GM21515 (cell line): Measurements from ENCODE around the gene IFTAP.
A peak's percentile ranks its signal among the peaks of the same experiment; 100 is the strongest.
"Not testable (repeated sequence)": the region's sequence is repeated elsewhere in the genome, so short reads cannot be mapped to it uniquely, and the experiment has no call there.

Source experiments
- ATAC-seq: cut with Tn5 transposase; IDR thresholded peaks from one replicate; pipeline ENCODE4 v1.9.1; 2021; ENCODE audit not compliant: unreplicated experiment

The IFTAP gene, protein sequence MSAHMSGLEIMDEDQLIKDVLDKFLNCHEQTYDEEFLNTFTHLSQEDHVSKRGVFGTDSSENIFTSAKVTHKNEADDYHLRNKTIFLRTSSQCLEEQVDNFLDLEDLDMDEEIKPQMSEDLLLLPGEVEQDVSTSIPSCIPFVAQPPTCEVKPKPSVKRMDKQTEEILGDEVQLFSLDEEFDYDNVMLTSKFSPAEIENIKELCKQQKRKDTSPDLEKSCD

GRCh38 chr11:36594316-36594989 is at the start of gene IFTAP:
Gene IFTAP (plus strand): TSS chr11:36594502. CDS start chr11:36610104, 15,602 bp downstream.
- peak; percentile 89 for ATAC-seq

DNA sequence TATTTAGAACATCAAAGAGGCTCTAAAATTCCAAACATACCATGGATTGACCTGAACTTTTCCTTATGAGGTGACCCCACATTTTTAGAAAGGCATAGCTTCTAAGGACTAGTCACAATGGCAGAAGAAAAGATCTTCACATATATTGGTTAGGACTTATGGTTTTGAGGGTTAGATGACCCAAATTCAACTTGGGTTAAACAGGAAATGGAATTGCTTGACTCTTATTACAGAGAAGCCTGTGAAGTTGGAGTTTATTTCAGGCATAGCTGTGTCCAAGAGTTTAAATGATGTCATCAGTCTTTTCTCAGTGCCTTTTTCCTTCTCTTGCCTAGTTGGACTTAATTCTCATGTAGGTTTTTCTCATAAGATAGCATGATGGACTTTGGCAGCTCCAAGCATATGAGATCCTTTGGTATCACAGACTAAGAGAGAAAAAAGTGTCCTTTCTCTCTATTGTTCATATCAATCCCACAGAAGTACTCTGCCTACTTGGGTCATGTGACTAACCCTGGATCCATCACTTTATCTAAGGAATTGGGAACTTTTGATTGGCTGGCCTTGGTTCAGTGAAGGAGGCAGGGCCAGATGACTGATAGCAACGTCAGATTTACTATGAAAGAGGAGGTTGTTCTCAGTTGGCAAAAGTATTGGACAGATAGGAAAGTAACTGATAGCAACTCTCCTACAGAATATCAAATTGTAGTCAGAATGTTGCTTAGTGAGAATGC is 43.8 kb upstream of the IFTAP start:
- ATAC-seq: no peak

DNA sequence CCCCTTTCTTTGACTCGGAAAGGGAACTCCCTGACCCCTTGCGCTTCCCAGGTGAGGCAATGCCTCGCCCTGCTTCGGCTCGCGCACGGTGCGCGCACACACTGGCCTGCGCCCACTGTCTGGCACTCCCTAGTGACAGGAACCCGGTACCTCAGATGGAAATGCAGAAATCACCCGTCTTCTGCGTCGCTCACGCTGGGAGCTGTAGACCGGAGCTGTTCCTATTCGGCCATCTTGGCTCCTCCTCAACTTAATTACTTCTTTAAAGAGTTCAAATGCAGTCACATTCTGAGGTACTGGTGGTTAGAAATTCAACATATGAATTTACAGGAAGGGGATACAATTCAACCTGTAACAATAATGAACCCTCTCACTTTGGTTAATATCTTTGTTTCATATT is 36.9 kb upstream of the IFTAP start:
- ATAC-seq: not testable (repeated sequence)

- ATAC-seq: no peak
Observed at GRCh38 chr11:36557991-36558390, 36.3 kb upstream of the IFTAP start.

GRCh38 chr11:36558571-36559413 is 35.5 kb upstream of the IFTAP start:
- peak; percentile 78 for ATAC-seq

DNA sequence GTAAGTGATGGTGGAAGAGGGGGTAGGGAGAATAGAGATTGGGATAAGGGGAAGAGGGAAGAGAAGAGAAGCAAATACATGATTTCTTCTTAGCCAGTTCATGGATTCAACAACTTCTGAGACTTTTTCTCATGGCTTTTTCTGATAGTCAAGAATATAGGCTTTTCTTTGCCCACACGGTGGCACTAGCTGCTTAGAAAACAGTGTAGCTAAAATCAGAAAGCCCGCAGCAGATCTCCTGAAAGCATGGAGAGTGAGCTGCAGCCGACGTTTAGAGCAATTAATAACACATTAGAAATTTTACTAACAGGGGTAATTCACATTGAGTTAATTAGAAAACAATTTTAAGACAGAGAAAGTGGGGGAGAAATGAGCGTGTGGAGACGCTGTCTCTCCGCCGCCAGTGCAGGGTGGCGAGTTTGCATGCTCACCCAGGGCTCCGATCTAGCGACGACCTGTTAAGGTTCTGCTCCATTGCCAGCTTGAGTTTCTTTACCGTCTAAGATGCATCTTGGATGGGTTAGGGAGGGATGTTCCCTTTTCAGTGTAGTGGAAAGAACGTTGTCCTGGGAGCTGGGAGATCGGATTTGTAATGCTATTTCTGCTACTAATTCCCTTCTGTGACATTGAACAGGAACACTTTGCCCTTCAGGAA is 29.8 kb upstream of the IFTAP start:
- no peak for ATAC-seq

GRCh38 chr11:36565031-36565610 is 29.2 kb upstream of the IFTAP start:
- ATAC-seq: no peak

- no peak for ATAC-seq
Observed at GRCh38 chr11:36566407-36567053, 27.8 kb upstream of the IFTAP start.

DNA sequence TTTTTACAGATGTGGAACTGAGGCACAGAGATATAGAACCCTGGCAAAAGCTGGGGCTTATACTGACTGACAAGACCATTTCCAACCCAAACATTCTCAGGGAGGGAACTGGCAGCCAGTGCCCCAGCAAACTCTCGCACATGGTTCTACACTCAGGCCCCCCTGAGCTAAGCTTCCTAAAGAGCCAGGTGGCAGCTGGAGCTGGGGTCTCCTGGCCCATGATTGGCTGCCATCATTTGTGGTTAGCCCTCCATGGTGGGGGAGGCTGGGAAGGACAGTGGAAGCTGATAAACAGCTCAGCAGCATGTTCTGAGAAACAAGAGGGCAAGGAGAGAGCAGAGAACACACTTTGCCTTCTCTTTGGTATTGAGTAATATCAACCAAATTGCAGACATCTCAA is 26.6 kb upstream of the IFTAP start, which contains the start of gene RAG1:
RAG1 (plus strand) TSS at position 314 of the 400 bp plus-strand sequence. CDS start 5,298 bp downstream, outside the sequence.
- no peak for ATAC-seq

DNA sequence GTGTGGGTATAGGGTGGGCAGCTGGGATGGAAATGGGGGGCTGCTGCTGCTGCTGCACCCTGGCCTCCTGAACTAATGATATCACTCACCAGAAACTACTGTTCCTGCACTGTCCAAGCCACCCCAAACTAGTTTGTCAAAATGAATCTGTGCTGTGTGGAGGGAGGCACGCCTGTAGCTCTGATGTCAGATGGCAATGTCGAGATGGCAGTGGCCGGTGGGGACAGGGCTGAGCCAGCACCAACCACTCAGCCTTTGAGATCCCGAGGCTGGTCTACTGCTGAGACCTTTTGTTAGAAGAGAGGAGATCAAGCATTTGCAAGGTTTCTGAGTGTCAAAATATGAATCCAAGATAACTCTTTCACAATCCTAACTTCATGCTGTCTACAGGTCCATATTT is 25.2 kb upstream of the IFTAP start:
- ATAC-seq: no peak

DNA sequence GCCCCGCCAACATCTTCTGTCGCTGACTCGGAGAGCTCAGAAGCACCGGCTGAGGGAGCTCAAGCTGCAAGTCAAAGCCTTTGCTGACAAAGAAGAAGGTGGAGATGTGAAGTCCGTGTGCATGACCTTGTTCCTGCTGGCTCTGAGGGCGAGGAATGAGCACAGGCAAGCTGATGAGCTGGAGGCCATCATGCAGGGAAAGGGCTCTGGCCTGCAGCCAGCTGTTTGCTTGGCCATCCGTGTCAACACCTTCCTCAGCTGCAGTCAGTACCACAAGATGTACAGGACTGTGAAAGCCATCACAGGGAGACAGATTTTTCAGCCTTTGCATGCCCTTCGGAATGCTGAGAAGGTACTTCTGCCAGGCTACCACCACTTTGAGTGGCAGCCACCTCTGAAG is 19.8 kb upstream of the IFTAP start:
- ATAC-seq: no peak

GRCh38 chr11:36577373-36577772 is 16.9 kb upstream of the IFTAP start:
- ATAC-seq: no peak

- ATAC-seq: no peak
Observed at GRCh38 chr11:36577859-36578258, 16.4 kb upstream of the IFTAP start.

- ATAC-seq: no peak
Observed at GRCh38 chr11:36578458-36578857, 15.8 kb upstream of the IFTAP start.

DNA sequence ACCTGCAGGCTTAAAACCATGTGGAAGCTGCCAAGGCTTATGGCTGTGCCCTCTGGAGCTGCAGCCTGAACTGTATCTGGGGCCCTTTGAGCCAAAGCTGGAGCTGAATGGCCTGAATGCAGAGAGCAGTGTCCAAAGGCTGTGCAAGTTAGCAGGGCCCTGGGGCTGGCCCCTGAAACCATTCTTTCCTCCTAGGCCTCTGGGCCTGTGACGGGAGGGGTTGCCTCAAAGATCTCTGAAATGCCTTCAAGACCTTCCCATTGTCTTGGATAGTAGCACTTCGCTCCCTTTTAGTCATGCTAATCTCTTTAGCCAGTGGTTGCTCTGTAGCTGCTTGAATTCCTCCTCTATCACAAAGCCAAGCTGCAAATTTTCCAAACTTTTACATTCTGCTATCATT is 12.8 kb upstream of the IFTAP start:
- no peak for ATAC-seq

- ATAC-seq: no peak
Observed at GRCh38 chr11:36583667-36584066, 10.6 kb upstream of the IFTAP start.

DNA sequence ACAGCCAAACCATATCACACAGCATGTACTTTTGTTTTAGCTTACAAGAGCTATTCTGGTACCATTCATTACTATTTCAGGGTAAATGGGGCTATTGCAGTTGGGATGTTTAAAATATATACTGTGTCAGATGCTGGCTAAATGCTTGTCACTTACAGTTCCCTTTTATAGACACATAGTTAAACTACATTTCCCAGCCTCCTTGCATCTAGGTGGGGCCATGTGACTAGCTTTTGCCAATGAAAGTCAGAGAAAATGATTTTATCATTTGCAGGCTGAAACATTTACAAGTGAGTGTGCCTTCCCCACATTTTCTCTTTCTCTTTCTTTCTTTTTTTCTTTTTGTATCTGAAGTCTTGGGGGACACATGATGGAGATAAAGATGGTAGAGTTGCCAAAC is 7.8 kb upstream of the IFTAP start:
- ATAC-seq: peak; percentile 56

DNA sequence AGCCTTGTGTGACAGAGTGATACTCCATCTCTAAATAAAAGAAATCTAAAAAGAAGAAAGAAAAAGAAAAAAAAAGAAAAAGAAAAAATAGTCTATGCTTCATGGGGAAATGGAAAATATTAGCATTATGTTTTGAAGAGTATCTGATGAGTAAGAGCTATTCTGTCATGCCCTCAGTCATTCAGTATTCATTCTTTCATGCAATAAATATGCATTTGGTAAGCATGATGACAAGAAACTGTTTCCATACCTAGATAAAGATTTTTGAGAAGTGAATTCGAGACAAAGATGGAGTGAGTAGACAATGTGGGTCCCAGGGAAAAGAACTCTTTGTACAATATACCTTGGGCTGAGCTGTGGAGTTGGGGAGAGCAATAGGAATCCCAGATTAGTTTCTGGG is 6.2 kb upstream of the IFTAP start:
- ATAC-seq: no peak

DNA sequence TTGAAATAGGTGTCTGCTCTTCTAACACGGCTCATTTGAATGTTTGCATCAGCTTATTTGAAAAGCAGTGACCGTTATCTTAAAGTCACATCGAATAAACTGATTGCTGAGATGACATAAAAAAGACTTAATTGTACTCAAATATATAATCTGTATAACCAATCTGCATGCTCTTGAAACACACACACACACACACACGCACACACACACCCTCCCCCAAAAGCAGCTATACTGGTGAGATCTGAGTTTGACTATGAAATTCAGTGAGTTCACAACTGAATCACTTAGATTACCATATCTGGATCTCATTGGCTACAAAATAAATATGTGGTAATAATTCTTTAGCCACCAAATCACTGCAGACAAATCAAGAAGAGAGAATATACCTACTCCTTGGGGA is 3.8 kb upstream of the IFTAP start:
- ATAC-seq: no peak

GRCh38 chr11:36591433-36591832 is 2.9 kb upstream of the IFTAP start:
- no peak for ATAC-seq
